HFFc6 (cell line): ENCODE results near the gene PWWP2B. TPM values are rescaled to one million over a fixed set of nuclear protein-coding genes. Genes with fewer than 3 reads are reported as not detected.
A peak's percentile ranks its signal among the peaks of the same experiment; 100 is the strongest.
"Not testable (repeated sequence)": the region's sequence is repeated elsewhere in the genome, so short reads cannot be mapped to it uniquely, and the experiment has no call there.

Experiments
- DNase-seq: peaks from one replicate; pipeline ENCODE4 v3.0.0-alpha.2; 2018
- H3K27ac Mint-ChIP-seq: 2 replicates; pipeline ENCODE4 v1.8.0; 2020; ENCODE audit warnings: mild to moderate bottlenecking, mixed read lengths
- H3K27me3 Mint-ChIP-seq: 2 replicates; pipeline ENCODE4 v1.8.0; 2021; ENCODE audit warnings: mild to moderate bottlenecking, moderate library complexity, mixed read lengths; ENCODE audit not compliant: insufficient read depth
- H3K36me3 Mint-ChIP-seq: 2 replicates; pipeline ENCODE4 v1.8.0; 2021; ENCODE audit warnings: low read depth, mixed read lengths
- H3K4me1 Mint-ChIP-seq: 2 replicates; pipeline ENCODE4 v1.8.0; 2020; ENCODE audit warnings: low read depth, mixed read lengths
- H3K4me3 Mint-ChIP-seq: 2 replicates; pipeline ENCODE4 v1.8.0; 2020; ENCODE audit warnings: mild to moderate bottlenecking, moderate library complexity, mixed read lengths
- H3K9me3 Mint-ChIP-seq: 2 replicates; pipeline ENCODE4 v1.8.0; 2020; ENCODE audit warnings: mild to moderate bottlenecking, mixed read lengths
- total RNA-seq, 6 experiments: library from RNA; stranded (reverse); fragmentation: NEBNext Ultra II Directional; extraction: Animal tissue kit (Norgen Biotek cat#: 25700); gene quantifications; 2 replicates in 1 of 6; 3 replicates in 5 of 6; pipeline ENCODE4 v1.2.3, GENCODE V29; 2021
- TF ChIP-seq, protein P1 (sequence below): fragments of 200-600 bp; sonication (generic); IDR thresholded peaks from 2 replicates; pipeline ENCODE4 v1.5.0; 2021; ENCODE audit warnings: antibody characterized with exemption, mild to moderate bottlenecking

PWWP2B gene
- total RNA-seq, 6 experiments from 2014 or later, result 4.1 to 6.3 (median 4.7) TPM

DNA sequence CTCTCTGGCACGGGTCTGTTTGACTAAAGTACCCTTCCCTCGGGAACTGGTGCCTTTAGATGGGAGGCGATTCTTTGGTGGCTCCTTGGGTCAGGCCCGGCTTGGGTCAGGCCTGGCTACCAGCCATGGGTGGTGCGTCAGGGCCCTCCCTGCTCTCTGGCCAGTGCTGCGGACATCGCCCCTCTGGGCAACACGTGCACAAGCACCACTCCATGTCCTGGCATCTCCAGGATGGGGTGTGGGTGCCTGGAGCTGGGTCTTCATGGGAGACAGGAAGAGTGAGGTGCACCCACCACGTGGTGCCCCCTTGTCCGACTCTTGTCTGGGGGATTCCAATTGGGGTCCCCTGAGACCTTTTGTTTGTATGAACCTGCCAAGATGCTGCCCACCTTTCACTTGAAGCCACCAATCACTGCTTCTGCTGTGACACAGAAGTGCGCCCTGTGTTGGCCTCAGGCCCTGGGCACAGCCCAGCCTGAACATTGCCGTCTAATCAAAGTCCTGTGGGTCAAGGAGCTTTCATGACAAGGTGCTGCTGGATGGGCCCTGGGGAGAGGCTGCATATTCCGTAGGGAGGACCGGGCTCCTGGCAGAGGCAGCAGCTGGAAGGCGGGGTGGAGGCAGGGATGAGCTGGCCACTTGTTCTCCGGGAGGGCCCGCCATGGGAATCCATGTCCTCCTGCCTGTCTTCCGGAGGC, 11.1 kb upstream of the PWWP2B start:
- H3K36me3 Mint-ChIP-seq, result no peaks in the 10 kb centered on the region
- H3K9me3 Mint-ChIP-seq, result no peaks in the 10 kb centered on the region; the same call in 1 of the 2 replicates
- no peak for DNase-seq
- no peak overlapping the region for H3K4me3 Mint-ChIP-seq
- H3K27me3 Mint-ChIP-seq, result peaks cover 11% of the 10 kb centered on the region; the same call in 1 of the 2 replicates
- TF ChIP-seq, protein P1, sequence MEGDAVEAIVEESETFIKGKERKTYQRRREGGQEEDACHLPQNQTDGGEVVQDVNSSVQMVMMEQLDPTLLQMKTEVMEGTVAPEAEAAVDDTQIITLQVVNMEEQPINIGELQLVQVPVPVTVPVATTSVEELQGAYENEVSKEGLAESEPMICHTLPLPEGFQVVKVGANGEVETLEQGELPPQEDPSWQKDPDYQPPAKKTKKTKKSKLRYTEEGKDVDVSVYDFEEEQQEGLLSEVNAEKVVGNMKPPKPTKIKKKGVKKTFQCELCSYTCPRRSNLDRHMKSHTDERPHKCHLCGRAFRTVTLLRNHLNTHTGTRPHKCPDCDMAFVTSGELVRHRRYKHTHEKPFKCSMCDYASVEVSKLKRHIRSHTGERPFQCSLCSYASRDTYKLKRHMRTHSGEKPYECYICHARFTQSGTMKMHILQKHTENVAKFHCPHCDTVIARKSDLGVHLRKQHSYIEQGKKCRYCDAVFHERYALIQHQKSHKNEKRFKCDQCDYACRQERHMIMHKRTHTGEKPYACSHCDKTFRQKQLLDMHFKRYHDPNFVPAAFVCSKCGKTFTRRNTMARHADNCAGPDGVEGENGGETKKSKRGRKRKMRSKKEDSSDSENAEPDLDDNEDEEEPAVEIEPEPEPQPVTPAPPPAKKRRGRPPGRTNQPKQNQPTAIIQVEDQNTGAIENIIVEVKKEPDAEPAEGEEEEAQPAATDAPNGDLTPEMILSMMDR, result no peak
- H3K4me1 Mint-ChIP-seq, result peaks cover 14% of the 10 kb centered on the region
- no peak overlapping the region for H3K27ac Mint-ChIP-seq

DNA sequence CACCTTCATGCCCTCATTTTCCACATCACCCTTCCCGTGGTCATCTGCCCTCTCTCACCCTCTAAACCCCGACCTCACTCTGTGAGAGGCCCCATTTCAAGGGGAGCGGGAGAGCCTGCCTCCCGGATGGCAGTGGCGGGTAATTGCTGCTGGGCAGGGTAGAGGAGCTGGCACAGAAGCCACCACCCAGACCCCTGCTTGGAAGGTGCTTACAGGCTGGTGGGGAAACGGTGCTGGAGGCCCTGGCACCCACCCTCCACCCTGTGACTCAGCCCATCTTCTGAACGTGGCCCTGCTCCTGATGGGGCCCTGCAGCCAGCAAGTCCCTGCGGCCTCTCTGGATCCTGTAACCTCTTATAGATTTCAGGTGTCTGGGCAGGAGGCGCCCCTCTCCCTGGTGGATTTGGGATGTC, 10.6 kb upstream of the PWWP2B start:
- DNase-seq, result no peak
- H3K27me3 Mint-ChIP-seq, result peaks cover 11% of the 10 kb centered on the region
- H3K27ac Mint-ChIP-seq, result no peak overlapping the region
- TF ChIP-seq, protein P1, result no peak
- H3K36me3 Mint-ChIP-seq, result no peaks in the 10 kb centered on the region
- H3K9me3 Mint-ChIP-seq, result no peaks in the 10 kb centered on the region; the same call in 1 of the 2 replicates
- H3K4me3 Mint-ChIP-seq, result no peak overlapping the region
- peaks cover 13% of the 10 kb centered on the region for H3K4me1 Mint-ChIP-seq

DNA sequence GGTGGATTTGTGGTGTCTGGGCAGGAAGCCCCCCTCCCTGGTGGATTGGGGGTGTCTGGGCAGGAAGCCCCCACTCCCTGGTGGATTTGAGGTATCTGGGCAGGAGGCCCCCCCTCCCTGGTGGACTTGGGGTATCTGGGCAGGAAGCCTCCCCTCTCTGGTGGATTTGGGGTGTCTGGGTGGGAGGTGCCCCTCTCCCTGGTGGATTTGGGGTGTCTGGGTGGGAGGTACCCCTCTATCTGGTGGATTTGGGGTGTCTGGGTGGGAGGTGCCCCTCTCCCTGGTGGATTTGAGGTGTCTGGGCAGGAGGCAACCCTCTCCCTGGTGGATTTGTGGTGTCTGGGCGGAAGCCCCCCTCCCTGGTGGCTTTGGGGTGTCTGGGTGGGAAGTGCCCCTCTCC, 10.1 kb upstream of the PWWP2B start:
- H3K9me3 Mint-ChIP-seq, DNase-seq, H3K36me3 Mint-ChIP-seq, H3K27ac Mint-ChIP-seq, H3K4me3 Mint-ChIP-seq, H3K4me1 Mint-ChIP-seq, H3K27me3 Mint-ChIP-seq: not testable (repeated sequence)

DNA sequence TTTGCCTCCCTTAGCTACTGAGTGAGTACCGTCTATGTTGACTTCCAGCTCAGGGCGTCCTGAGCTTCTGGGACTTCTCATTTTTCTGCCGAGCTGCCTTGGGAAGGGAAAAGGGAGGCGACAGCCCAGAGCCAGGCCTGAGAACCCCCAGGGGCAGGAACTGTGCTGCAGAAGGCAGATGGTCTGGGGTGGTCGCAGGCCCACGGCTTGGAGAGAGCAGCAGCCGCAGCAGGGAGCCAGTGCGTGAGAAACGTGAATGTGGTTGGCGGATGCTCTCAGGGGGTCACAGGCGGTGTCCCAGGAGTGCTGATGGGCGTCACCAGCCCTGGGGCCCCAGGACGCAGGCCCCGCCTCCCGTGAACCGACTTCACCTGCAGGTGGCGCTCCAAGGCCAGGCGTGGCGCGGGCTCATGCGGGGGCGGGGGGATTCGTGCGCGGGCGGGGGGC, 9.2 kb upstream of the PWWP2B start:
- H3K4me1 Mint-ChIP-seq, result no peaks in the 10 kb centered on the region; the same call in 1 of the 2 replicates
- H3K36me3 Mint-ChIP-seq, result no peaks in the 10 kb centered on the region
- TF ChIP-seq, protein P1, result peak; percentile 73
- H3K4me3 Mint-ChIP-seq, result no peak overlapping the region
- peaks cover 8% of the 10 kb centered on the region for H3K27me3 Mint-ChIP-seq
- DNase-seq, result no peak
- no peak overlapping the region for H3K27ac Mint-ChIP-seq
- H3K9me3 Mint-ChIP-seq, result no peaks in the 10 kb centered on the region

DNA sequence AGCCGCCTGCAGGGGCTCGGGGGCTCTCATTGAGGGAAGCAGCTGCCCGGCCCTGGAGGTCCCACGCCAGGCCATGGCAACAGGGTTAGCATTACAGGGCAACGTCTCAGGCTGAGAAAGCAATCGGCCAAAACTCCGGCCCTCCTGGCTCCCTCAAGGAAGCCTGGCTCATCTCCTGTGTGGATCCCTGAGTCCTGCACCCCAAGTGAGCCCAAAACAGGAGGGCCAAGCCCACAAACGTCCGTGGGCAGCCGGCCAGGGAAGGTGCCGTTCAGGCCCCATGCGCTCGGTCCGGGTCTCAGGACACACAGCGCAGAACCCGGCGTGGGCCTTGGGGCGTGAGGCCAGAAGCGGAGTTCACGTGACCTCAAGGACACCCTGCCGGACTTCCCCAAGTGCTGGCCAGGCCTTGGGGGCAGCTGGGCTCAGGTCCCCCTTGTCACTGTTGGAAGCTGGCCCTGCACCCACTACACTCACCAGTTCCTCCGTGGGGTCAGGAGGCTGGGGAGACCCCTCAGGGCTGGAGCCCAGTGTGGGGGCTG, 8.0 kb upstream of the PWWP2B start:
- peaks cover 7% of the 10 kb centered on the region for H3K27me3 Mint-ChIP-seq
- H3K9me3 Mint-ChIP-seq, result no peaks in the 10 kb centered on the region
- no peak for DNase-seq
- no peaks in the 10 kb centered on the region for H3K36me3 Mint-ChIP-seq
- TF ChIP-seq, protein P1, result no peak
- peaks cover 11% of the 10 kb centered on the region for H3K4me1 Mint-ChIP-seq
- no peak overlapping the region for H3K27ac Mint-ChIP-seq
- H3K4me3 Mint-ChIP-seq, result no peak overlapping the region

DNA sequence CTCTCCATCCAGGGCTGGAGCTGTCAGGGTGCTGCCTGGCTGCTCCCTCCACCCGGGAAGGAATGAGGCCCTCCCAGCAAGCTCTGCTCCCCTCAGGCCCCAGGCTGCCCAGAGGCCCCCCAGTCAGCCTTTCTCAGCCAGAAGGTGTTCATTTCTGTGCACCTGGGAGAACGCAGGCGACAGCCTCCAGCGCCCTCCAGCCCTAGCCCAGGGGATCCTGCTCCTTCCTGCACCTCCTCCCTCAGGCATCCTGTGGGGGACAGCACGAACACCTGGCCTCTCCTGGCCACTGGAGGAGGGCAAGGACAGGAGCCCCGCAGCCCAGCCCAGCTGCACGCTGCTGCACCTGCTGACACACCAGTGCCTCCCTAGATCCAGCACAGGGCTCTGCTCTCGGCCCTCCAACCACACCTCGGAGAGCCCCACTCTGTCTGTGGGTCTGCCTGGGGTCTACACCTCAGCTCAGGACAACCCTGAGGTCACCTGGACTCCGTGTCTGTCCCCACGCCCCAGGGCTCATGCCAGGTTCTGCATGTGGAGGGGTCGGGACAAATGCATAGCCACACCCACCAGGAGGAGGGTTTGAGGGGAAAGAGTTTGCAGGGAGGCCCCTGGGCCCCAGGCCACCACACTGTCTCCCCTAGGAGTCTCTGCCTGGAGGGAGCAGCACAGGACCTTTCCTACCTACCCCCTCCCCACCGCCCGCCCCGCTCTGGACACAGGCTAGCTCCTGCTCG, 7.4 kb upstream of the PWWP2B start:
- Mint-ChIP-seq H3K27ac (no peak overlapping the region), H3K9me3 (no peaks in the 10 kb centered on the region), H3K36me3 (no peaks in the 10 kb centered on the region), H3K4me1 (peaks cover 15% of the 10 kb centered on the region), H3K4me3 (no peak overlapping the region), H3K27me3 (peaks cover 6% of the 10 kb centered on the region)
- TF ChIP-seq, protein P1, result no peak
- no peak for DNase-seq
